Liver (tissue), 3 donors: ENCODE results near the gene TUBA3D.
"Not testable (repeated sequence)": the region's sequence is repeated elsewhere in the genome, so short reads cannot be mapped to it uniquely, and the experiment has no call there.

Source experiments
- ATF3 ChIP-seq: IDR thresholded peaks from 2 replicates; pipeline ENCODE4 v1.6.1; 2016; ENCODE audit warnings: antibody characterized with exemption
- EGR1 ChIP-seq, 2 donors: IDR thresholded peaks; 2 replicates each; pipeline ENCODE4 v1.6.1; 2016 to 2018; ENCODE audit warnings: antibody characterized with exemption in 2 of 2, low read depth in 2 of 2
- FOXA1 ChIP-seq: IDR thresholded peaks from 2 replicates; pipeline ENCODE4 v1.6.1; 2016; ENCODE audit warnings: antibody characterized with exemption
- FOXA2 ChIP-seq: IDR thresholded peaks from 2 replicates; pipeline ENCODE4 v1.6.1; 2016; ENCODE audit warnings: antibody characterized with exemption
- GABPA ChIP-seq, 2 donors: IDR thresholded peaks in 1 of 2; conservative IDR thresholded peaks in 1 of 2; 2 replicates each; pipeline ENCODE4 v1.6.1; 2016; ENCODE audit warnings: antibody characterized with exemption in 2 of 2, mild to moderate bottlenecking in 1 of 2, moderate library complexity in 1 of 2
- JUND ChIP-seq, 2 donors: IDR thresholded peaks; 2 replicates each; pipeline ENCODE4 v1.6.1; 2016; ENCODE audit warnings: antibody characterized with exemption in 2 of 2
- MAX ChIP-seq: IDR thresholded peaks from 2 replicates; pipeline ENCODE4 v1.6.1; 2016; ENCODE audit warnings: antibody characterized with exemption
- RAD21 ChIP-seq, 2 donors: IDR thresholded peaks; 2 replicates each; pipeline ENCODE4 v1.6.1; 2016; ENCODE audit warnings: antibody characterized with exemption in 2 of 2, mild to moderate bottlenecking in 2 of 2
- RXRA ChIP-seq, 2 donors: IDR thresholded peaks; 2 replicates each; pipeline ENCODE4 v1.6.1; 2017 to 2018; ENCODE audit warnings: antibody characterized with exemption in 2 of 2, mild to moderate bottlenecking in 1 of 2
- SP1 ChIP-seq: IDR thresholded peaks from 2 replicates; pipeline ENCODE4 v1.6.1; 2018; ENCODE audit warnings: antibody characterized with exemption, mild to moderate bottlenecking
- TAF1 ChIP-seq: conservative IDR thresholded peaks from 2 replicates; pipeline ENCODE4 v1.6.1; 2016; ENCODE audit warnings: antibody characterized with exemption, mild to moderate bottlenecking
- YY1 ChIP-seq: IDR thresholded peaks from 2 replicates; pipeline ENCODE4 v1.6.1; 2016; ENCODE audit warnings: antibody characterized with exemption, mild to moderate bottlenecking
- TF ChIP-seq, protein P1 (sequence below): fragments of 150-350 bp; IDR thresholded peaks from 2 replicates; pipeline ENCODE4 v1.5.1; 2017; ENCODE audit warnings: improper control_type of control experiment, low read depth, low read length; ENCODE audit not compliant: missing input control
- TF ChIP-seq, protein P2 (sequence below): IDR thresholded peaks from 2 replicates; pipeline ENCODE4 v1.6.1; 2016; ENCODE audit warnings: antibody characterized with exemption, mild to moderate bottlenecking
- donor health status: healthy.
- donor health status: healthy.

- TF ChIP-seq, protein P1, sequence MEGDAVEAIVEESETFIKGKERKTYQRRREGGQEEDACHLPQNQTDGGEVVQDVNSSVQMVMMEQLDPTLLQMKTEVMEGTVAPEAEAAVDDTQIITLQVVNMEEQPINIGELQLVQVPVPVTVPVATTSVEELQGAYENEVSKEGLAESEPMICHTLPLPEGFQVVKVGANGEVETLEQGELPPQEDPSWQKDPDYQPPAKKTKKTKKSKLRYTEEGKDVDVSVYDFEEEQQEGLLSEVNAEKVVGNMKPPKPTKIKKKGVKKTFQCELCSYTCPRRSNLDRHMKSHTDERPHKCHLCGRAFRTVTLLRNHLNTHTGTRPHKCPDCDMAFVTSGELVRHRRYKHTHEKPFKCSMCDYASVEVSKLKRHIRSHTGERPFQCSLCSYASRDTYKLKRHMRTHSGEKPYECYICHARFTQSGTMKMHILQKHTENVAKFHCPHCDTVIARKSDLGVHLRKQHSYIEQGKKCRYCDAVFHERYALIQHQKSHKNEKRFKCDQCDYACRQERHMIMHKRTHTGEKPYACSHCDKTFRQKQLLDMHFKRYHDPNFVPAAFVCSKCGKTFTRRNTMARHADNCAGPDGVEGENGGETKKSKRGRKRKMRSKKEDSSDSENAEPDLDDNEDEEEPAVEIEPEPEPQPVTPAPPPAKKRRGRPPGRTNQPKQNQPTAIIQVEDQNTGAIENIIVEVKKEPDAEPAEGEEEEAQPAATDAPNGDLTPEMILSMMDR, result not testable (repeated sequence)
- TF ChIP-seq SP1; EGR1 (IDR thresholded peaks at IDR 0.05; ENCODE audit: low read depth in 2 of 2); ATF3; RAD21 (IDR thresholded peaks at IDR 0.05); YY1; JUND (IDR thresholded peaks at IDR 0.05); RXRA (IDR thresholded peaks at IDR 0.05); GABPA (IDR thresholded peaks at IDR 0.05 in 1 of 2, conservative IDR thresholded peaks at IDR 0.05 in 1 of 2); MAX; FOXA1; TAF1; FOXA2: not testable (repeated sequence)
- TF ChIP-seq, protein P2, sequence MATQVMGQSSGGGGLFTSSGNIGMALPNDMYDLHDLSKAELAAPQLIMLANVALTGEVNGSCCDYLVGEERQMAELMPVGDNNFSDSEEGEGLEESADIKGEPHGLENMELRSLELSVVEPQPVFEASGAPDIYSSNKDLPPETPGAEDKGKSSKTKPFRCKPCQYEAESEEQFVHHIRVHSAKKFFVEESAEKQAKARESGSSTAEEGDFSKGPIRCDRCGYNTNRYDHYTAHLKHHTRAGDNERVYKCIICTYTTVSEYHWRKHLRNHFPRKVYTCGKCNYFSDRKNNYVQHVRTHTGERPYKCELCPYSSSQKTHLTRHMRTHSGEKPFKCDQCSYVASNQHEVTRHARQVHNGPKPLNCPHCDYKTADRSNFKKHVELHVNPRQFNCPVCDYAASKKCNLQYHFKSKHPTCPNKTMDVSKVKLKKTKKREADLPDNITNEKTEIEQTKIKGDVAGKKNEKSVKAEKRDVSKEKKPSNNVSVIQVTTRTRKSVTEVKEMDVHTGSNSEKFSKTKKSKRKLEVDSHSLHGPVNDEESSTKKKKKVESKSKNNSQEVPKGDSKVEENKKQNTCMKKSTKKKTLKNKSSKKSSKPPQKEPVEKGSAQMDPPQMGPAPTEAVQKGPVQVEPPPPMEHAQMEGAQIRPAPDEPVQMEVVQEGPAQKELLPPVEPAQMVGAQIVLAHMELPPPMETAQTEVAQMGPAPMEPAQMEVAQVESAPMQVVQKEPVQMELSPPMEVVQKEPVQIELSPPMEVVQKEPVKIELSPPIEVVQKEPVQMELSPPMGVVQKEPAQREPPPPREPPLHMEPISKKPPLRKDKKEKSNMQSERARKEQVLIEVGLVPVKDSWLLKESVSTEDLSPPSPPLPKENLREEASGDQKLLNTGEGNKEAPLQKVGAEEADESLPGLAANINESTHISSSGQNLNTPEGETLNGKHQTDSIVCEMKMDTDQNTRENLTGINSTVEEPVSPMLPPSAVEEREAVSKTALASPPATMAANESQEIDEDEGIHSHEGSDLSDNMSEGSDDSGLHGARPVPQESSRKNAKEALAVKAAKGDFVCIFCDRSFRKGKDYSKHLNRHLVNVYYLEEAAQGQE, result not testable (repeated sequence)
Measured at GRCh38 chr2:131477227-131477626, 1.3 kb downstream of the TUBA3D start.
